Fibroblast of lung (primary cell): Measurements from ENCODE around the gene VRK1.

Source experiments
- EZH2 ChIP-seq: IDR thresholded peaks from 2 replicates; pipeline ENCODE4 v1.5.1; 2012; ENCODE audit warnings: low read length, control low read depth, mild to moderate bottlenecking; ENCODE audit errors: missing control alignments
- TF ChIP-seq, protein P1 (sequence below), 2 donors: IDR thresholded peaks in 1 of 2; conservative IDR thresholded peaks in 1 of 2; 1 replicate in 1 of 2; 2 replicates in 1 of 2; pipeline ENCODE4 v1.5.1; 2011 to 2012; ENCODE audit warnings: low read length in 2 of 2, control low read depth in 1 of 2, inconsistent platforms in 1 of 2, low read depth in 1 of 2, mild to moderate bottlenecking in 1 of 2

DNA sequence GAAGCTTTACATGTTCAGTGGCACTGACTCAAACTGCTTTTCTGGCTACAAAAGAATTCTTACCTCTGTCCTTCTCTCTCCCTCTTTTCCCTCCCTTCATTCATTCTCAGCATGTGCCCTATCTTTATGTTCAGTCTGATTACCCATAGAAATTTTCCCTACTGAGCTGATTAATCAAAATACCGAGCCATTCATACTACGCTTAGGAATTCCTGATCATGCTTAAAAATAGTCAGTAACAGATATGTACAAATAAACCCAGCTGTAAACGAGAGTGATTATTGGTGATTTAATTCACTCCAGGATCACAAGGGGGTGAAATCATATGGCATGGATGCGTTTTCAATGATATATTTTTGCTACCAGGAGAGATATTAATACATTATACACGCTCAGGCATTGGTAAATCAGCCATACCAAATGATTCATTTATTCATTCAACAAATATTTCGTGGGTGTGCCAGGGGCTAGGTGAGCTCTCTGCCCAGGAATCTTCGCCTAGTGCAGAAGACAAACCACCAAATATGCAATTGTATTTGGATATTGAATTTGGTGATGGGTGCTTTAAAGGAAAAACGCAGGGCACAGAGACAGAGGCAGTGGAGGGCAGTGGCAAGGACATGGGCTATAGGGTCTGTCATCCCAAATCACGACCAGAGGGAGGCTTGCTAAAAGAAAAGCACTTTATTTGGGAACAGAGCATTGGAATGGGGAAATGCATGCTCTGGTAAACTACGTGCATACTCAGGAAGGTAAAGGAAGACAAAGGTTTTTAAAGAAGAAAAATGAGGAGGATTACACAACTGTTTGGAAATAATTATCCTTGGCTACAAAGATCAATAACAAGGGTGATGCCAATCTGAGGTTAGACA, 13.9 kb upstream of the VRK1 start:
- TF ChIP-seq EZH2, result no peak
- TF ChIP-seq, protein P1, sequence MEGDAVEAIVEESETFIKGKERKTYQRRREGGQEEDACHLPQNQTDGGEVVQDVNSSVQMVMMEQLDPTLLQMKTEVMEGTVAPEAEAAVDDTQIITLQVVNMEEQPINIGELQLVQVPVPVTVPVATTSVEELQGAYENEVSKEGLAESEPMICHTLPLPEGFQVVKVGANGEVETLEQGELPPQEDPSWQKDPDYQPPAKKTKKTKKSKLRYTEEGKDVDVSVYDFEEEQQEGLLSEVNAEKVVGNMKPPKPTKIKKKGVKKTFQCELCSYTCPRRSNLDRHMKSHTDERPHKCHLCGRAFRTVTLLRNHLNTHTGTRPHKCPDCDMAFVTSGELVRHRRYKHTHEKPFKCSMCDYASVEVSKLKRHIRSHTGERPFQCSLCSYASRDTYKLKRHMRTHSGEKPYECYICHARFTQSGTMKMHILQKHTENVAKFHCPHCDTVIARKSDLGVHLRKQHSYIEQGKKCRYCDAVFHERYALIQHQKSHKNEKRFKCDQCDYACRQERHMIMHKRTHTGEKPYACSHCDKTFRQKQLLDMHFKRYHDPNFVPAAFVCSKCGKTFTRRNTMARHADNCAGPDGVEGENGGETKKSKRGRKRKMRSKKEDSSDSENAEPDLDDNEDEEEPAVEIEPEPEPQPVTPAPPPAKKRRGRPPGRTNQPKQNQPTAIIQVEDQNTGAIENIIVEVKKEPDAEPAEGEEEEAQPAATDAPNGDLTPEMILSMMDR (conservative IDR thresholded peaks at IDR 0.05 in 1 of 2, IDR thresholded peaks at IDR 0.05 in 1 of 2; ENCODE audit: low read depth in 1 of 2, low read length in 2 of 2), result no peak
